SK-N-SH (cell line): Measurements from ENCODE around the gene MYOG. TPM values are rescaled to one million over a fixed set of nuclear protein-coding genes. Genes with fewer than 3 reads are reported as not detected.

Source experiments
- CTCF ChIA-PET: fragments of 300-600, 350-600 bp; formaldehyde crosslinking; extraction: SDS; loops from one replicate; lab custom pipeline; 2021; lab: Yijun Ruan, JAX
- POLR2A ChIA-PET: fragments of 350-600 bp; sonication (Branson Sonifier 250); formaldehyde crosslinking; extraction: SDS; loops from one replicate; lab custom pipeline; 2020; ENCODE audit warnings: antibody characterized with exemption, inconsistent platforms; lab: Yijun Ruan, JAX
- DNase-seq: peaks from one replicate; pipeline ENCODE4 v3.0.0; 2012
- H2AFZ ChIP-seq: fragments of 200-600 bp; sonication (generic); 2 replicates; pipeline ENCODE4 v1.8.1; 2016; ENCODE audit warnings: antibody characterized with exemption, mild to moderate bottlenecking, low read depth
- H3F3A ChIP-seq: fragments of 200-600 bp; sonication (generic); replicated peaks from 2 replicates; pipeline ENCODE3; 2016; ENCODE audit warnings: antibody characterized with exemption, mild to moderate bottlenecking; ENCODE audit not compliant: insufficient read depth
- H3K27ac ChIP-seq, 2 experiments: fragments of 200-500 bp in 1 of 2; fragments of 200-600 bp in 1 of 2; sonication (Bioruptor generic) in 1 of 2; sonication (generic), shearing (Covaris generic) in 1 of 2; 2 replicates each; pipeline versions ENCODE4 v1.5.1 to v1.6.1; 2014 to 2016; ENCODE audit warnings: low read depth in 2 of 2, inconsistent platforms in 1 of 2, low read length in 1 of 2, mild to moderate bottlenecking in 1 of 2, mixed read lengths in 1 of 2
- H3K27me3 ChIP-seq: fragments of 200-600 bp; sonication (generic), shearing (Covaris generic); 2 replicates; pipeline ENCODE4 v1.6.1; 2016; ENCODE audit warnings: mixed run types; ENCODE audit not compliant: insufficient read depth
- H3K36me3 ChIP-seq, 2 experiments: fragments of 200-500 bp in 1 of 2; fragments of 200-600 bp in 1 of 2; sonication (Bioruptor generic) in 1 of 2; sonication (generic) in 1 of 2; replicated peaks in 1 of 2; 2 replicates each; pipeline versions ENCODE3 to v1.5.1; 2014 to 2016; ENCODE audit warnings: low read length in 1 of 2, mild to moderate bottlenecking in 1 of 2; ENCODE audit not compliant: insufficient read depth in 2 of 2, control insufficient read depth in 1 of 2
- H3K4me1 ChIP-seq, 2 experiments: fragments of 200-500 bp in 1 of 2; fragments of 200-600 bp in 1 of 2; sonication (Bioruptor generic) in 1 of 2; sonication (generic), shearing (Covaris generic) in 1 of 2; 2 replicates each; pipeline versions ENCODE4 v1.5.1 to v1.6.1; 2014 to 2016; ENCODE audit warnings: low read depth in 1 of 2, low read length in 1 of 2, mixed run types in 1 of 2; ENCODE audit not compliant: insufficient read depth in 2 of 2, control insufficient read depth in 1 of 2
- H3K4me2 ChIP-seq: fragments of 200-600 bp; sonication (generic), shearing (Covaris generic); 2 replicates; pipeline ENCODE4 v1.6.1; 2017; ENCODE audit warnings: mixed run types
- H3K4me3 ChIP-seq, 2 experiments: fragments of 200-500 bp in 1 of 2; fragments of 200-600 bp in 1 of 2; sonication (Bioruptor generic) in 1 of 2; sonication (generic), shearing (Covaris generic) in 1 of 2; 2 replicates each; pipeline versions ENCODE4 v1.5.1 to v1.8.1; 2014 to 2016; ENCODE audit warnings: low read depth in 2 of 2, inconsistent platforms in 1 of 2, low read length in 1 of 2, mild to moderate bottlenecking in 1 of 2, mixed read lengths in 1 of 2, moderate library complexity in 1 of 2
- H3K79me2 ChIP-seq: fragments of 200-600 bp; sonication (generic); 2 replicates; pipeline ENCODE4 v1.8.1; 2017; ENCODE audit warnings: mild to moderate bottlenecking; ENCODE audit not compliant: insufficient read depth
- H3K9ac ChIP-seq: fragments of 200-600 bp; sonication (generic); 2 replicates; pipeline ENCODE4 v1.6.1; 2017; ENCODE audit warnings: mixed run types
- H3K9me2 ChIP-seq: fragments of 200-600 bp; sonication (generic); 2 replicates; pipeline ENCODE4 v1.6.1; 2017; ENCODE audit warnings: mixed run types
- H3K9me3 ChIP-seq: fragments of 200-600 bp; sonication (generic); 2 replicates; pipeline ENCODE4 v1.6.1; 2017; ENCODE audit warnings: mixed run types, mild to moderate bottlenecking, moderate library complexity
- H4K20me1 ChIP-seq: fragments of 200-600 bp; sonication (generic); 2 replicates; pipeline ENCODE4 v1.6.1; 2017; ENCODE audit warnings: mild to moderate bottlenecking, mixed run types; ENCODE audit not compliant: insufficient read depth
- CHD2 ChIP-seq: fragments of 150-350 bp; IDR thresholded peaks from 2 replicates; pipeline ENCODE4 v1.6.1; 2018; ENCODE audit warnings: low read length; ENCODE audit not compliant: partially characterized antibody
- ELF1 ChIP-seq: IDR thresholded peaks from 2 replicates; pipeline ENCODE4 v1.4.0; 2012
- EZH2phosphoT487 ChIP-seq: fragments of 200-600 bp; sonication (generic); IDR thresholded peaks from 2 replicates; pipeline ENCODE4 v1.6.1; 2017; ENCODE audit warnings: low read depth, mixed run types, mild to moderate bottlenecking, antibody characterized with exemption, moderate library complexity, borderline replicate concordance
- FOSL2 ChIP-seq: IDR thresholded peaks from 2 replicates; pipeline ENCODE4 v1.4.0; 2012; ENCODE audit warnings: low read depth, mild to moderate bottlenecking, moderate library complexity, borderline replicate concordance
- FOXJ3 ChIP-seq: sonication (generic); formaldehyde crosslinking; IDR thresholded peaks from 2 replicates; pipeline ENCODE4 v1.5.1; 2020; ENCODE audit warnings: mild to moderate bottlenecking, missing genetic modification reagents
- FOXM1 ChIP-seq: IDR thresholded peaks from 2 replicates; pipeline ENCODE4 v1.4.0; 2012; ENCODE audit warnings: low read depth, mild to moderate bottlenecking
- GATA2 ChIP-seq: sonication (generic); formaldehyde crosslinking; IDR thresholded peaks from 2 replicates; pipeline ENCODE4 v1.5.0; 2020; ENCODE audit warnings: mild to moderate bottlenecking, missing genetic modification reagents
- MEF2A ChIP-seq: IDR thresholded peaks from 2 replicates; pipeline ENCODE4 v1.4.0; 2012; ENCODE audit warnings: low read depth, borderline replicate concordance
- POLR2AphosphoS5 ChIP-seq: IDR thresholded peaks from 2 replicates; pipeline ENCODE4 v1.6.1; 2012; ENCODE audit warnings: low read depth, low read length
- RAD21 ChIP-seq: IDR thresholded peaks from 2 replicates; pipeline ENCODE4 v1.6.1; 2012; ENCODE audit warnings: mild to moderate bottlenecking, low read length
- REST ChIP-seq: IDR thresholded peaks from 2 replicates; pipeline ENCODE4 v1.6.1; 2012; ENCODE audit warnings: mild to moderate bottlenecking, low read depth, low read length, moderate library complexity
- SMC3 ChIP-seq: IDR thresholded peaks from 2 replicates; pipeline ENCODE4 v1.6.1; 2012; ENCODE audit warnings: low read depth, low read length, improper control_type of control experiment
- TCF12 ChIP-seq: IDR thresholded peaks from 2 replicates; pipeline ENCODE4 v1.4.0; 2012
- TEAD4 ChIP-seq: IDR thresholded peaks from 2 replicates; pipeline ENCODE4 v1.4.0; 2012; ENCODE audit warnings: mild to moderate bottlenecking, borderline replicate concordance; ENCODE audit not compliant: insufficient read depth
- USF1 ChIP-seq: IDR thresholded peaks from 2 replicates; pipeline ENCODE4 v1.4.0; 2012; ENCODE audit warnings: low read depth, borderline replicate concordance
- USF2 ChIP-seq: fragments of 150-350 bp; IDR thresholded peaks from 2 replicates; pipeline ENCODE4 v1.6.1; 2017; ENCODE audit warnings: antibody characterized with exemption, low read length, low read depth, borderline replicate concordance
- WGBS: methylation state at CpG from one replicate; pipeline ENCODE4 v1.1.6; 2017; ENCODE audit warnings: low lambda C conversion rate; 5-methylcytosine and 5-hydroxymethylcytosine counted together
- polyA plus RNA-seq, 3 experiments: library from polyadenylated mRNA; depleted of rRNA; stranded (reverse); fragments of >200 nt; gene quantifications; 2 replicates each; pipeline ENCODE4 v1.2.3, GENCODE V29; 2012
- TF ChIP-seq, protein P1 (sequence below): IDR thresholded peaks from 2 replicates; pipeline ENCODE4 v1.4.0; 2012; ENCODE audit warnings: low read depth

MYOG gene
- polyA plus RNA-seq, 1 of the 3 experiments (the other 2 are of a cell fraction): not detected

GRCh38 chr1:203077367-203077766 lies 8.4 kb downstream of the MYOG start (continued):
- TF ChIP-seq USF1: no peak
- TF ChIP-seq, all 33 proteins: peak for 0

- no peaks in the 10 kb centered on the region for H3K9me3 ChIP-seq
- no peaks in the 10 kb centered on the region for H3K9me2 ChIP-seq
- H2AFZ ChIP-seq: no peak overlapping the region
- WGBS: 85% methylated on average over 27 of the region's 30 CpGs
- no peak overlapping the region for H3K27ac ChIP-seq
- DNase-seq: no peak
- H3F3A ChIP-seq: no peaks in the 10 kb centered on the region
- no peaks in the 10 kb centered on the region for H3K4me1 ChIP-seq
- ChIA-PET POLR2A (no interaction called here), CTCF (interaction anchor here (1.2 to 2.6 kb wide), 3 partner anchors 36 to 140 kb away, joined by 4 to 11 read pairs (median 8); no protein-coding TSS in a partner anchor)
- no peak overlapping the region for H3K4me3 ChIP-seq
- H3K4me2 ChIP-seq: no peak overlapping the region
- no peaks in the 10 kb centered on the region for H4K20me1 ChIP-seq
- no peaks in the 10 kb centered on the region for H3K27me3 ChIP-seq
- no peaks in the 10 kb centered on the region for H3K79me2 ChIP-seq
- no peaks in the 10 kb centered on the region for H3K36me3 ChIP-seq
- TF ChIP-seq, protein P1, sequence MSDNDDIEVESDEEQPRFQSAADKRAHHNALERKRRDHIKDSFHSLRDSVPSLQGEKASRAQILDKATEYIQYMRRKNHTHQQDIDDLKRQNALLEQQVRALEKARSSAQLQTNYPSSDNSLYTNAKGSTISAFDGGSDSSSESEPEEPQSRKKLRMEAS: no peak
- TF ChIP-seq REST (no peak), RAD21 (no peak), MEF2A (no peak), ELF1 (no peak)
- H3K9ac ChIP-seq: no peak overlapping the region
Measured at GRCh38 chr1:203076031-203076511, 9.7 kb downstream of the MYOG start.

GRCh38 chr1:203075236-203076030 lies 10.4 kb downstream of the MYOG start:
- Histone ChIP-seq H3K9ac (no peak overlapping the region), H3K79me2 (no peaks in the 10 kb centered on the region), H2AFZ (no peak overlapping the region), H3K9me2 (no peaks in the 10 kb centered on the region), H3K36me3 (no peaks in the 10 kb centered on the region), H3K27ac (no peak overlapping the region), H3K4me1 (no peaks in the 10 kb centered on the region), H3K9me3 (no peaks in the 10 kb centered on the region), H3K27me3 (no peaks in the 10 kb centered on the region), H3F3A (no peaks in the 10 kb centered on the region), H4K20me1 (no peaks in the 10 kb centered on the region), H3K4me2 (no peak overlapping the region), H3K4me3 (no peak overlapping the region)
- 84% methylated on average over 30 of the region's 56 CpGs for WGBS
- no peak for TF ChIP-seq TEAD4
- no peak for TF ChIP-seq SMC3
- no peak for TF ChIP-seq FOSL2
- no peak for TF ChIP-seq USF2
- TF ChIP-seq CHD2: no peak
- no peak for TF ChIP-seq FOXJ3
- TF ChIP-seq EZH2phosphoT487: no peak
- TF ChIP-seq GATA2 (CRISPR knock-in tag): no peak
- TF ChIP-seq POLR2AphosphoS5: no peak
- TF ChIP-seq TCF12: no peak
- no peak for TF ChIP-seq FOXM1
- ChIA-PET POLR2A (no interaction called here), CTCF (no interaction called here)
- DNase-seq: no peak
